H1 (cell line): Measurements from ENCODE around the gene PRDX2. TPM values are rescaled to one million over a fixed set of nuclear protein-coding genes. Genes with fewer than 3 reads are reported as not detected.

Source experiments
- microRNA-seq, 2 experiments: library from miRNA; unstranded; fragments of <30 nt; microRNA quantifications; one replicate each; pipeline versions ENCODE4 to v1.2.0, GENCODE V29; 2016 to 2020; ENCODE audit warnings: borderline microRNAs expressed in 2 of 2, borderline number of aligned reads in 2 of 2, borderline replicate concordance in 1 of 2
- polyA plus RNA-seq, 7 experiments: library from polyadenylated mRNA; depleted of rRNA in 3 of 7; stranded (reverse) in 5 of 7; unstranded in 2 of 7; fragments of >200 nt in 5 of 7; fragments of 200-250 nt in 2 of 7; gene quantifications; 1 replicate in 5 of 7; 2 replicates in 1 of 7; 4 replicates in 1 of 7; pipeline versions ENCODE4 v1.2.1 to v1.2.3, GENCODE V29; 2011 to 2013; ENCODE audit warnings: missing spikeins in 2 of 7, mixed read lengths in 2 of 7
- small RNA-seq: library from polyadenylated mRNA; stranded (forward); fragments of <200 nt; extraction: miRNeasy Mini kit (QIAGEN cat#:217004); gene quantifications from one replicate; pipeline ENCODE3, GENCODE V24; 2013; ENCODE audit not compliant: insufficient read depth
- total RNA-seq: library from RNA; stranded (reverse); fragmentation: NEBNext Ultra II Directional; extraction: Animal tissue kit (Norgen Biotek cat#: 25700); gene quantifications from 2 replicates; pipeline ENCODE4 v1.2.1, GENCODE V29; 2021

PRDX2 gene
- total and polyA plus RNA-seq, 2 of the 8 experiments (the other 6 are each of a cell fraction or from before 2014, with no cell fraction given): 380 to 748 TPM

Small RNA genes lying within 50 kb of the gene (microRNA-seq; reads per million reads assigned to microRNA genes)
- gene MIR5684: 0 reads per million in 2 experiments

Small RNA genes lying within 50 kb of the gene (small RNA-seq; reads per million reads assigned to genes)
- gene MIR5684: not detected

Other genes starting within 250 kb of the PRDX2 start
- 9.0 TPM in 2 replicates for gene ZNF490, start 191.0 kb downstream of the PRDX2 start, total RNA-seq
- gene ZNF490, start 191.0 kb downstream of the PRDX2 start, polyA plus RNA-seq (2011; rRNA removed): 1.6 and 1.7 TPM in 2 replicates
- 18.6 and 20.1 TPM in 2 replicates for gene ZNF791, start 190.9 kb downstream of the PRDX2 start, total RNA-seq
- 3.1 and 4.1 TPM in 2 replicates for gene ZNF791, start 190.9 kb downstream of the PRDX2 start, polyA plus RNA-seq (2011; rRNA removed)
- gene MAN2B1, start 135.1 kb downstream of the PRDX2 start, total RNA-seq: 71.1 and 76.3 TPM in 2 replicates
- gene MAN2B1, start 135.1 kb downstream of the PRDX2 start, polyA plus RNA-seq (2011; rRNA removed): 55.3 and 73.6 TPM in 2 replicates
- 15.3 and 19.6 TPM in 2 replicates for gene WDR83, start 135.0 kb downstream of the PRDX2 start, total RNA-seq
- gene WDR83, start 135.0 kb downstream of the PRDX2 start, polyA plus RNA-seq (2011; rRNA removed): 12.6 and 24.5 TPM in 2 replicates
- gene DHPS, start 119.9 kb downstream of the PRDX2 start, total RNA-seq: 86.6 and 88.8 TPM in 2 replicates
- gene DHPS, start 119.9 kb downstream of the PRDX2 start, polyA plus RNA-seq (2011; rRNA removed): 99.6 and 118 TPM in 2 replicates
- not detected in 2 replicates for gene GNG14, start 113.8 kb downstream of the PRDX2 start, total RNA-seq
- not detected in 2 replicates for gene GNG14, start 113.8 kb downstream of the PRDX2 start, polyA plus RNA-seq (2011; rRNA removed)
- gene FBXW9, start 105.2 kb downstream of the PRDX2 start, total RNA-seq: 10.8 and 11.1 TPM in 2 replicates
- gene FBXW9, start 105.2 kb downstream of the PRDX2 start, polyA plus RNA-seq (2011; rRNA removed): 30.1 and 36.4 TPM in 2 replicates
- gene TNPO2, start 77.9 kb downstream of the PRDX2 start, total RNA-seq: 110 and 112 TPM in 2 replicates
- gene TNPO2, start 77.9 kb downstream of the PRDX2 start, polyA plus RNA-seq (2011; rRNA removed): 121 and 136 TPM in 2 replicates
- 149 and 156 TPM in 2 replicates for gene TRIR, start 67.1 kb downstream of the PRDX2 start, total RNA-seq
- 130 and 167 TPM in 2 replicates for gene TRIR, start 67.1 kb downstream of the PRDX2 start, polyA plus RNA-seq (2011; rRNA removed)
- 105 and 106 TPM in 2 replicates for gene GET3, start 64.3 kb downstream of the PRDX2 start, total RNA-seq
- 297 and 304 TPM in 2 replicates for gene GET3, start 64.3 kb downstream of the PRDX2 start, polyA plus RNA-seq (2011; rRNA removed)
- 4.6 TPM in 2 replicates for gene BEST2, start 50.0 kb downstream of the PRDX2 start, total RNA-seq
- gene BEST2, start 50.0 kb downstream of the PRDX2 start, polyA plus RNA-seq (2011; rRNA removed): 7.3 and 11.6 TPM in 2 replicates
- 59.3 and 63.2 TPM in 2 replicates for gene HOOK2, start 26.2 kb downstream of the PRDX2 start, total RNA-seq
- 23.8 and 39.2 TPM in 2 replicates for gene HOOK2, start 26.2 kb downstream of the PRDX2 start, polyA plus RNA-seq (2011; rRNA removed)
- gene JUNB, start 10.3 kb downstream of the PRDX2 start, total RNA-seq: 7.4 and 8.6 TPM in 2 replicates
- gene JUNB, start 10.3 kb downstream of the PRDX2 start, polyA plus RNA-seq (2011; rRNA removed): 10.0 and 14.1 TPM in 2 replicates
- gene THSD8, start 269 bp upstream of the PRDX2 start, total RNA-seq: 41.3 and 42.3 TPM in 2 replicates
- 3.4 and 8.2 TPM in 2 replicates for gene THSD8, start 269 bp upstream of the PRDX2 start, polyA plus RNA-seq (2011; rRNA removed)
- 67.5 and 67.9 TPM in 2 replicates for gene RNASEH2A, start 4.8 kb upstream of the PRDX2 start, total RNA-seq
- gene RNASEH2A, start 4.8 kb upstream of the PRDX2 start, polyA plus RNA-seq (2011; rRNA removed): 120 and 141 TPM in 2 replicates
- 4.8 and 5.8 TPM in 2 replicates for gene RTBDN, start 32.8 kb upstream of the PRDX2 start, total RNA-seq
- 4.0 and 4.4 TPM in 2 replicates for gene RTBDN, start 32.8 kb upstream of the PRDX2 start, polyA plus RNA-seq (2011; rRNA removed)
- gene MAST1, start 36.7 kb upstream of the PRDX2 start, total RNA-seq: 25.2 and 28.3 TPM in 2 replicates
- 15.6 and 27.5 TPM in 2 replicates for gene MAST1, start 36.7 kb upstream of the PRDX2 start, polyA plus RNA-seq (2011; rRNA removed)
- 32.9 and 33.2 TPM in 2 replicates for gene DNASE2, start 79.6 kb upstream of the PRDX2 start, total RNA-seq
- 48.2 and 58.2 TPM in 2 replicates for gene DNASE2, start 79.6 kb upstream of the PRDX2 start, polyA plus RNA-seq (2011; rRNA removed)
- gene KLF1, start 85.4 kb upstream of the PRDX2 start, total RNA-seq: 0.59 and 0.84 TPM in 2 replicates
- gene KLF1, start 85.4 kb upstream of the PRDX2 start, polyA plus RNA-seq (2011; rRNA removed): 0.91 and 1.0 TPM in 2 replicates
- 63.8 and 67.3 TPM in 2 replicates for gene GCDH, start 89.4 kb upstream of the PRDX2 start, total RNA-seq
- 89.4 and 134 TPM in 2 replicates for gene GCDH, start 89.4 kb upstream of the PRDX2 start, polyA plus RNA-seq (2011; rRNA removed)
- gene SYCE2, start 117.5 kb upstream of the PRDX2 start, total RNA-seq: 0.46 and 0.97 TPM in 2 replicates
- gene SYCE2, start 117.5 kb upstream of the PRDX2 start, polyA plus RNA-seq (2011; rRNA removed): 0.69 and 0.71 TPM in 2 replicates
- gene FARSA, start 131.9 kb upstream of the PRDX2 start, total RNA-seq: 103 and 108 TPM in 2 replicates
- 61.0 and 100 TPM in 2 replicates for gene FARSA, start 131.9 kb upstream of the PRDX2 start, polyA plus RNA-seq (2011; rRNA removed)
- gene CALR, start 136.8 kb upstream of the PRDX2 start, total RNA-seq: 1,155 and 1,177 TPM in 2 replicates
- gene CALR, start 136.8 kb upstream of the PRDX2 start, polyA plus RNA-seq (2011; rRNA removed): 418 and 591 TPM in 2 replicates
- 73.3 and 76.1 TPM in 2 replicates for gene RAD23A, start 144.1 kb upstream of the PRDX2 start, total RNA-seq
- 40.0 and 80.1 TPM in 2 replicates for gene RAD23A, start 144.1 kb upstream of the PRDX2 start, polyA plus RNA-seq (2011; rRNA removed)
- gene GADD45GIP1, start 155.4 kb upstream of the PRDX2 start, total RNA-seq: 42.2 and 45.5 TPM in 2 replicates
- gene GADD45GIP1, start 155.4 kb upstream of the PRDX2 start, polyA plus RNA-seq (2011; rRNA removed): 42.6 and 58.5 TPM in 2 replicates
- gene DAND5, start 167.8 kb upstream of the PRDX2 start, total RNA-seq: 0.17 and 0.25 TPM in 2 replicates
- 0.13 and 0.14 TPM in 2 replicates for gene DAND5, start 167.8 kb upstream of the PRDX2 start, polyA plus RNA-seq (2011; rRNA removed)
- gene NFIX, start 193.7 kb upstream of the PRDX2 start, total RNA-seq: 0.20 and 0.27 TPM in 2 replicates
- gene NFIX, start 193.7 kb upstream of the PRDX2 start, polyA plus RNA-seq (2011; rRNA removed): 0.03 and 0.08 TPM in 2 replicates